ENCODE results near the gene DPPA4. TPM values are rescaled to one million over a fixed set of nuclear protein-coding genes. Genes with fewer than 3 reads are reported as not detected.

Gene DPPA4
- total RNA-seq, 1 experiment from 2014 or later: 774 TPM

DNA sequence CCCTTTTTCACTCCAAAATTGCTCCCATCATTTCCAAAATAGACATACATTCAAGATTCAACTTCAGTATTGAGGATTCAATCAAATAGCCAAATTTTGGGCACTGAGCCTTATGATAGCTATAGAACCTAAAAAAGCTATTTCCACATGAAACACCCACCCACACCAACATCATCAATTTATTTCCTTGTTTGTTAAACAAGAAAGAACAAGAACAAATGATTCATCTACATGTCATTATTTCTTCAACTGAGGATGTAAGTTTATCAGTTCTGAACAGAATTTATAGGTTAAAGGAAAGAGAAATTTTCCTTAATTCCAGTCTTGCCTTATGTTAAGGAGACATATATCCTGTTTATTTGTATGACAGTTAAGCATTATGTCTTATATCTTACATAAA is 53.3 kb downstream of the DPPA4 start (continued):
- no peak for TF ChIP-seq ZNF121 (CRISPR knock-in tag; IDR thresholded peaks at IDR 0.05)
- no peak for TF ChIP-seq ZNF512 (CRISPR knock-in tag; IDR thresholded peaks at IDR 0.05; ENCODE audit: borderline replicate concordance)
- no peak for TF ChIP-seq ZNF671 (CRISPR knock-in tag; IDR thresholded peaks at IDR 0.05)
- TF ChIP-seq ZMAT4 (CRISPR knock-in tag; IDR thresholded peaks at IDR 0.05): no peak
- TF ChIP-seq PRDM15 (CRISPR knock-in tag; IDR thresholded peaks at IDR 0.05): no peak
- TF ChIP-seq FOXP4 (CRISPR knock-in tag; IDR thresholded peaks at IDR 0.05): no peak
- TF ChIP-seq ZNF396 (CRISPR knock-in tag; IDR thresholded peaks at IDR 0.05; ENCODE audit: borderline replicate concordance): no peak
- no peak for TF ChIP-seq NR2C2 (CRISPR knock-in tag; IDR thresholded peaks at IDR 0.05)
- no peak for TF ChIP-seq GTF2I (CRISPR knock-in tag; conservative IDR thresholded peaks at IDR 0.05)

DNA sequence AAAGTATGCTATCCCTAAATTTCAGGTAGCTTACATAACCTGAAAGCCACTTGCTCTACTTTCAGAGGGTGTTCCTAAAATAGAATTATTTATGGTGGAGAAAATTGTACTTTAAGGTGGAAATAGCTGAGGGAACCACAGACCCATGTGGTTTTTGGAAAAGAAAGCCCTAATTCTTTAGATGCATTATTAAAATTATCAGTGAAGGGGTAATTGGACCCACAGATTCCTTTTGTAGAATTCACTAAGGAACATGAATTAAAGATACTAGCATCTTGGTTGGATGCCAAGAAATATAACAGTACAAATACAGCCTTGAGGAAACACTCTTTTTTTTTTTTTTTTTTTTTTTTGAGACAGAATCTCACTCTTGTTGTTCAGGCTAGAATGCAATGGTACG is 58.8 kb downstream of the DPPA4 start:
- H3K9me3 Mint-ChIP-seq: no peaks in the 10 kb centered on the region
- peaks cover 24% of the 10 kb centered on the region for H3K4me1 Mint-ChIP-seq
- H3K27ac Mint-ChIP-seq: no peak overlapping the region
- ChIA-PET CTCF (interaction anchor here (2.5 kb wide), 1 partner anchor 120 kb away, joined by 13 read pairs; no protein-coding TSS in a partner anchor), POLR2A (no interaction called here)
- H3K27me3 Mint-ChIP-seq (ENCODE audit: low read depth): no peaks in the 10 kb centered on the region
- ATAC-seq (no peak), DNase-seq (ENCODE audit: low spot score) (no peak)
- no peak overlapping the region for H3K4me3 Mint-ChIP-seq
- H3K36me3 Mint-ChIP-seq: no peaks in the 10 kb centered on the region
- no peak for TF ChIP-seq MXD4 (CRISPR knock-in tag; IDR thresholded peaks at IDR 0.05; ENCODE audit: borderline replicate concordance)
- TF ChIP-seq, protein P1, sequence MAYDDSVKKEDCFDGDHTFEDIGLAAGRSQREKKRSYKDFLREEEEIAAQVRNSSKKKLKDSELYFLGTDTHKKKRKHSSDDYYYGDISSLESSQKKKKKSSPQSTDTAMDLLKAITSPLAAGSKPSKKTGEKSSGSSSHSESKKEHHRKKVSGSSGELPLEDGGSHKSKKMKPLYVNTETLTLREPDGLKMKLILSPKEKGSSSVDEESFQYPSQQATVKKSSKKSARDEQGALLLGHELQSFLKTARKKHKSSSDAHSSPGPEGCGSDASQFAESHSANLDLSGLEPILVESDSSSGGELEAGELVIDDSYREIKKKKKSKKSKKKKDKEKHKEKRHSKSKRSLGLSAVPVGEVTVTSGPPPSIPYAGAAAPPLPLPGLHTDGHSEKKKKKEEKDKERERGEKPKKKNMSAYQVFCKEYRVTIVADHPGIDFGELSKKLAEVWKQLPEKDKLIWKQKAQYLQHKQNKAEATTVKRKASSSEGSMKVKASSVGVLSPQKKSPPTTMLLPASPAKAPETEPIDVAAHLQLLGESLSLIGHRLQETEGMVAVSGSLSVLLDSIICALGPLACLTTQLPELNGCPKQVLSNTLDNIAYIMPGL (CRISPR knock-in tag; IDR thresholded peaks at IDR 0.05): no peak
- no peak for TF ChIP-seq ZNF532 (CRISPR knock-in tag; IDR thresholded peaks at IDR 0.05; ENCODE audit: borderline replicate concordance)
- TF ChIP-seq CTCF (IDR thresholded peaks at IDR 0.05): no peak
- TF ChIP-seq FOXK1 (CRISPR knock-in tag; IDR thresholded peaks at IDR 0.05): no peak
- TF ChIP-seq, protein P2, sequence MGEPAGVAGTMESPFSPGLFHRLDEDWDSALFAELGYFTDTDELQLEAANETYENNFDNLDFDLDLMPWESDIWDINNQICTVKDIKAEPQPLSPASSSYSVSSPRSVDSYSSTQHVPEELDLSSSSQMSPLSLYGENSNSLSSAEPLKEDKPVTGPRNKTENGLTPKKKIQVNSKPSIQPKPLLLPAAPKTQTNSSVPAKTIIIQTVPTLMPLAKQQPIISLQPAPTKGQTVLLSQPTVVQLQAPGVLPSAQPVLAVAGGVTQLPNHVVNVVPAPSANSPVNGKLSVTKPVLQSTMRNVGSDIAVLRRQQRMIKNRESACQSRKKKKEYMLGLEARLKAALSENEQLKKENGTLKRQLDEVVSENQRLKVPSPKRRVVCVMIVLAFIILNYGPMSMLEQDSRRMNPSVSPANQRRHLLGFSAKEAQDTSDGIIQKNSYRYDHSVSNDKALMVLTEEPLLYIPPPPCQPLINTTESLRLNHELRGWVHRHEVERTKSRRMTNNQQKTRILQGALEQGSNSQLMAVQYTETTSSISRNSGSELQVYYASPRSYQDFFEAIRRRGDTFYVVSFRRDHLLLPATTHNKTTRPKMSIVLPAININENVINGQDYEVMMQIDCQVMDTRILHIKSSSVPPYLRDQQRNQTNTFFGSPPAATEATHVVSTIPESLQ (CRISPR knock-in tag; IDR thresholded peaks at IDR 0.05): no peak
- TF ChIP-seq, protein P3, sequence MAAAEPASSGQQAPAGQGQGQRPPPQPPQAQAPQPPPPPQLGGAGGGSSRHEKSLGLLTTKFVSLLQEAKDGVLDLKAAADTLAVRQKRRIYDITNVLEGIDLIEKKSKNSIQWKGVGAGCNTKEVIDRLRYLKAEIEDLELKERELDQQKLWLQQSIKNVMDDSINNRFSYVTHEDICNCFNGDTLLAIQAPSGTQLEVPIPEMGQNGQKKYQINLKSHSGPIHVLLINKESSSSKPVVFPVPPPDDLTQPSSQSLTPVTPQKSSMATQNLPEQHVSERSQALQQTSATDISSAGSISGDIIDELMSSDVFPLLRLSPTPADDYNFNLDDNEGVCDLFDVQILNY (CRISPR knock-in tag; IDR thresholded peaks at IDR 0.05): no peak
